Panc1 (cell line): ENCODE measurements around the gene POLD3.

Source experiments
- POLR2AphosphoS5 ChIP-seq: IDR thresholded peaks from 2 replicates; pipeline ENCODE4 v1.6.1; 2012; ENCODE audit warnings: mild to moderate bottlenecking, low read depth, low read length, moderate library complexity
- SIN3A ChIP-seq: IDR thresholded peaks from 2 replicates; pipeline ENCODE4 v1.6.1; 2012; ENCODE audit warnings: low read depth, mild to moderate bottlenecking, low read length, moderate library complexity, borderline replicate concordance; ENCODE audit not compliant: insufficient read depth
- TF ChIP-seq, protein P1 (sequence below): fragments of 450-650 bp; IDR thresholded peaks from 2 replicates; pipeline ENCODE4 v1.5.1; 2017; ENCODE audit warnings: mild to moderate bottlenecking
- TF ChIP-seq, protein P2 (sequence below), 2 experiments: IDR thresholded peaks; 2 replicates each; pipeline ENCODE4 v1.6.1; 2011 to 2012; ENCODE audit warnings: low read depth in 2 of 2, control low read depth in 1 of 2, low read length in 1 of 2, mild to moderate bottlenecking in 1 of 2, moderate library complexity in 1 of 2; ENCODE audit not compliant: insufficient read depth in 1 of 2

DNA sequence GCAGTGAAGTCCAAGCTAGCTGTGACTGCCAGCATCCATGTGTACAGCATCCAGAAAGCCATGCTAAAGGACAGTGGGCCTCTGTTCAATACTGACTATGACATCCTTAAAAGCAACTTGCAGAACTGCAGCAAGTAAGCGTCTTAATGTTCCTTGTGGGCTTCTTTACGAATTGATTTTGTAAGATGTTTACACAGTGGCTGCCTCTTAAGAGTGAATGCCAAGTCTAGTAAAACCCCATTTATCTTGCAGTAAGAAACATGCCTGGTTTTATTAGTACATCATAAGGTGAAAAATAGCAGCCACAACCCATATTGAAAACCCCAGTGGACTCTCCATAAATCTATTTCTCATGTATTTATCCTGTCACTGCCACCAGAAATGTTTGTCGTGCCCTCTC, 20.5 kb downstream of the POLD3 start:
- TF ChIP-seq, protein P1, sequence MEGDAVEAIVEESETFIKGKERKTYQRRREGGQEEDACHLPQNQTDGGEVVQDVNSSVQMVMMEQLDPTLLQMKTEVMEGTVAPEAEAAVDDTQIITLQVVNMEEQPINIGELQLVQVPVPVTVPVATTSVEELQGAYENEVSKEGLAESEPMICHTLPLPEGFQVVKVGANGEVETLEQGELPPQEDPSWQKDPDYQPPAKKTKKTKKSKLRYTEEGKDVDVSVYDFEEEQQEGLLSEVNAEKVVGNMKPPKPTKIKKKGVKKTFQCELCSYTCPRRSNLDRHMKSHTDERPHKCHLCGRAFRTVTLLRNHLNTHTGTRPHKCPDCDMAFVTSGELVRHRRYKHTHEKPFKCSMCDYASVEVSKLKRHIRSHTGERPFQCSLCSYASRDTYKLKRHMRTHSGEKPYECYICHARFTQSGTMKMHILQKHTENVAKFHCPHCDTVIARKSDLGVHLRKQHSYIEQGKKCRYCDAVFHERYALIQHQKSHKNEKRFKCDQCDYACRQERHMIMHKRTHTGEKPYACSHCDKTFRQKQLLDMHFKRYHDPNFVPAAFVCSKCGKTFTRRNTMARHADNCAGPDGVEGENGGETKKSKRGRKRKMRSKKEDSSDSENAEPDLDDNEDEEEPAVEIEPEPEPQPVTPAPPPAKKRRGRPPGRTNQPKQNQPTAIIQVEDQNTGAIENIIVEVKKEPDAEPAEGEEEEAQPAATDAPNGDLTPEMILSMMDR: no peak
- TF ChIP-seq POLR2AphosphoS5: no peak
- no peak for TF ChIP-seq SIN3A
- TF ChIP-seq, protein P2, sequence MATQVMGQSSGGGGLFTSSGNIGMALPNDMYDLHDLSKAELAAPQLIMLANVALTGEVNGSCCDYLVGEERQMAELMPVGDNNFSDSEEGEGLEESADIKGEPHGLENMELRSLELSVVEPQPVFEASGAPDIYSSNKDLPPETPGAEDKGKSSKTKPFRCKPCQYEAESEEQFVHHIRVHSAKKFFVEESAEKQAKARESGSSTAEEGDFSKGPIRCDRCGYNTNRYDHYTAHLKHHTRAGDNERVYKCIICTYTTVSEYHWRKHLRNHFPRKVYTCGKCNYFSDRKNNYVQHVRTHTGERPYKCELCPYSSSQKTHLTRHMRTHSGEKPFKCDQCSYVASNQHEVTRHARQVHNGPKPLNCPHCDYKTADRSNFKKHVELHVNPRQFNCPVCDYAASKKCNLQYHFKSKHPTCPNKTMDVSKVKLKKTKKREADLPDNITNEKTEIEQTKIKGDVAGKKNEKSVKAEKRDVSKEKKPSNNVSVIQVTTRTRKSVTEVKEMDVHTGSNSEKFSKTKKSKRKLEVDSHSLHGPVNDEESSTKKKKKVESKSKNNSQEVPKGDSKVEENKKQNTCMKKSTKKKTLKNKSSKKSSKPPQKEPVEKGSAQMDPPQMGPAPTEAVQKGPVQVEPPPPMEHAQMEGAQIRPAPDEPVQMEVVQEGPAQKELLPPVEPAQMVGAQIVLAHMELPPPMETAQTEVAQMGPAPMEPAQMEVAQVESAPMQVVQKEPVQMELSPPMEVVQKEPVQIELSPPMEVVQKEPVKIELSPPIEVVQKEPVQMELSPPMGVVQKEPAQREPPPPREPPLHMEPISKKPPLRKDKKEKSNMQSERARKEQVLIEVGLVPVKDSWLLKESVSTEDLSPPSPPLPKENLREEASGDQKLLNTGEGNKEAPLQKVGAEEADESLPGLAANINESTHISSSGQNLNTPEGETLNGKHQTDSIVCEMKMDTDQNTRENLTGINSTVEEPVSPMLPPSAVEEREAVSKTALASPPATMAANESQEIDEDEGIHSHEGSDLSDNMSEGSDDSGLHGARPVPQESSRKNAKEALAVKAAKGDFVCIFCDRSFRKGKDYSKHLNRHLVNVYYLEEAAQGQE (IDR thresholded peaks at IDR 0.05; ENCODE audit: insufficient read depth in 1 of 2, low read depth in 2 of 2, low read length in 1 of 2): no peak
